ENCODE results near the gene SLC37A1. TPM values are rescaled to one million over a fixed set of nuclear protein-coding genes. Genes with fewer than 3 reads are reported as not detected.

Gene SLC37A1
- total RNA-seq, 2 donors from 2014 or later, result 6.6 to 9.6 TPM

DNA sequence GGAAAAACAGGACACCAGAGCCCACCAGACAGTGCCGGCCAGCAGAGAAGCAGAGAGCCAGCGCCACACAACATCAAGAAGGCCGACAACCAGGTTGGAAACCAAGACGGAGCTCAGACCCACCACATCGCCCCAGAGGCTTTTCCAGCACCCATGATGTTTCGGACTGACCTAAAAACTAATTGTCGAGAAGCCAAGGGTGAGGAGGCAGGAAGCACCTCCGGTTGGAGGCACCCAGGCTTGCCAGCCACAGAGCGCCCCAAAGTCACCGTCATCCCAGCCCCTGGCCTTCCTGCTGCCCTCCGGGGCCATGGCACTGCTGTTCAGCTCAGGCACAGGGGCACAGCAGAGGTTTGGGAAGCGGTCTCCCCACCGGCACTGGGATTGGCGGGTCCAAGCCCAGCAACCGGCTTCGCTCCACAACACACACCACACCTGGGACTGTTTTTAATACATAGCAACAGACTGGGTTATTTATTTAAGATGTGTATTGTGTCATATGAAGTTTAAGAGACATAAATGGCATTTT lies 67.2 kb downstream of the SLC37A1 start:
- no peak for DNase-seq (ENCODE audit: low spot score)
- ATAC-seq (ENCODE audit: insufficient number of reproducible peaks, low FRiP score, low read depth), result no peak
- Histone ChIP-seq H3K27me3 (replicated peaks; ENCODE audit: insufficient read depth) (no peaks in the 10 kb centered on the region), H3K4me1 (ENCODE audit: control insufficient read depth in 1 of 2, low read depth in 2 of 2) (no peaks in the 10 kb centered on the region), H3K36me3 (no peaks in the 10 kb centered on the region), H3K4me3 (no peak overlapping the region), H3K9me3 (no peaks in the 10 kb centered on the region), H3K27ac (no peak overlapping the region)
- TF ChIP-seq, protein P1, sequence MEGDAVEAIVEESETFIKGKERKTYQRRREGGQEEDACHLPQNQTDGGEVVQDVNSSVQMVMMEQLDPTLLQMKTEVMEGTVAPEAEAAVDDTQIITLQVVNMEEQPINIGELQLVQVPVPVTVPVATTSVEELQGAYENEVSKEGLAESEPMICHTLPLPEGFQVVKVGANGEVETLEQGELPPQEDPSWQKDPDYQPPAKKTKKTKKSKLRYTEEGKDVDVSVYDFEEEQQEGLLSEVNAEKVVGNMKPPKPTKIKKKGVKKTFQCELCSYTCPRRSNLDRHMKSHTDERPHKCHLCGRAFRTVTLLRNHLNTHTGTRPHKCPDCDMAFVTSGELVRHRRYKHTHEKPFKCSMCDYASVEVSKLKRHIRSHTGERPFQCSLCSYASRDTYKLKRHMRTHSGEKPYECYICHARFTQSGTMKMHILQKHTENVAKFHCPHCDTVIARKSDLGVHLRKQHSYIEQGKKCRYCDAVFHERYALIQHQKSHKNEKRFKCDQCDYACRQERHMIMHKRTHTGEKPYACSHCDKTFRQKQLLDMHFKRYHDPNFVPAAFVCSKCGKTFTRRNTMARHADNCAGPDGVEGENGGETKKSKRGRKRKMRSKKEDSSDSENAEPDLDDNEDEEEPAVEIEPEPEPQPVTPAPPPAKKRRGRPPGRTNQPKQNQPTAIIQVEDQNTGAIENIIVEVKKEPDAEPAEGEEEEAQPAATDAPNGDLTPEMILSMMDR (IDR thresholded peaks at IDR 0.05), result no peak

DNA sequence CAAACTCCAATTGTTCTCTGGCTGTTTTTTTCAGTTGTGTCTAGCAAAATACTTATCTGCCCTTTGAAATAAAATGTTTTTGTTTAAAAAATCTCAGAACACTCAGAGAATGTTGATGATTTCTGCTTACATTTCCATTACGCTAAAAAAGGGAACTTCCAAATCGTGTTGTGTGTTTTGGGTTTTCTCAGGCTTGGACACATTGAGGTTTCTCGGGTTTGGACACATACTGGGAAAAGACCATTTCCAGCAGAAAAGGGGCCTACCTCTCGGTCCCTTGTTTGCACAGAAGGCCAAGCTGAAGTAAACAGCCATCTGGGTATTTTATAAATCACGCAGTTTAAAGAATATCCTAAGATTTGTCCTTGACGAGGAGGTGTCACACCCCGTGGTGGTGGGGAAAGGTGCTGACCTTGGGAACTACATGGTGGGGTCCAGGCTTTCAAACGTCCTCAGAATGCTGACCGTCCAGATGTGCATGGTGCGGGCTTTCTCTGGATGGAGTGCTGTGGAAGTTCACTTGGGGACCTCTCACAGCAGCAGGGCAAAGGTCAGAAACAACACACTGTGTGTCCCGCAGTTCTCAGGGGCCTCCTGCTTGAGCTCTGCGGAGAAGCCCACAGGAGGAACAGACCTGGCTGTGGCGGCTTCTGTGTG lies 67.8 kb downstream of the SLC37A1 start:
- Histone ChIP-seq H3K36me3 (no peaks in the 10 kb centered on the region), H3K27me3 (replicated peaks; ENCODE audit: insufficient read depth) (no peaks in the 10 kb centered on the region), H3K4me1 (ENCODE audit: control insufficient read depth in 1 of 2, low read depth in 2 of 2) (no peaks in the 10 kb centered on the region), H3K4me3 (no peak overlapping the region), H3K27ac (no peak overlapping the region), H3K9me3 (no peaks in the 10 kb centered on the region)
- no peak for DNase-seq (ENCODE audit: low spot score)
- TF ChIP-seq, protein P1 (IDR thresholded peaks at IDR 0.05), result no peak
- ATAC-seq (ENCODE audit: insufficient number of reproducible peaks, low FRiP score, low read depth), result no peak

DNA sequence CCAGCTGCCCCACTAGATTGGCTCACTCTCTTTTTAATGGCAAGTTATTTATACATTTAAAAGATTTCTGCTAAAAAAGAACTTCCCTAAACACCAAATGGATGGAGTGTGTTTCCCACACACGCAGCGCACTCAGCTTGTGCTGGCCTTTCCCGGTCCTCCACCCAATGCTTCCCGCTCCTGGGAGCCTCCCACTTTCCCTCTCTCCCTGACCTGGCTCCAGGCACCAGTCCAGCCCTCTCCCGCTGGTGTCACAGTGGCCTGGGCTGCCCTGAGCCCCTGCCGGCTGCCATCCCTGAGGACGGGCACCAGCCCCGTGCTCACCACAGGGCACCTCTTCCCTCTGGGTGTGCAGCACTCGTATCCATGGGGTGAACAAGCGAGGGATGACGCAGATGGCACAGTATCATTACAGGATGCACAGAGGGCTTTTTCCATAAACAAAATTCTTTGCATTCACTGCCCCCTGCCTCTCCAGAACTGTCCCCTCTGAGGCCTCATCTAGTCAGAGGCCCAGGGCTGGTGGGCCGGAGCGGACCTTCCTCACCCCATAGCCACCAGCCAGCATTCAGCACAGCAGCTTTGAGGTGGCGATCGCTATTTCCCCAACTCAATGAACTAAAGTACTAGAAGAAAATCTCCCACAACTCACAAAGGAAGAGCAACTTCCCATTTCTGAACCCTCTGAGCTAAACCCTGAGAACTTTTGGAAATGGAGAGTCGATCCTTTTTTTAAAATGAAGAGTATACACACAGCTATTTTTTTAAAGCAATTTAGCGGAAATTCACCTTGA lies 68.5 kb downstream of the SLC37A1 start:
- ATAC-seq (ENCODE audit: insufficient number of reproducible peaks, low FRiP score, low read depth) (no peak), DNase-seq (ENCODE audit: low spot score) (no peak)
- Histone ChIP-seq H3K27me3 (replicated peaks; ENCODE audit: insufficient read depth) (no peaks in the 10 kb centered on the region), H3K27ac (no peak overlapping the region), H3K4me1 (ENCODE audit: control insufficient read depth in 1 of 2, low read depth in 2 of 2) (no peaks in the 10 kb centered on the region), H3K4me3 (no peak overlapping the region), H3K9me3 (no peaks in the 10 kb centered on the region), H3K36me3 (no peaks in the 10 kb centered on the region)
- TF ChIP-seq, protein P1 (IDR thresholded peaks at IDR 0.05), result no peak

DNA sequence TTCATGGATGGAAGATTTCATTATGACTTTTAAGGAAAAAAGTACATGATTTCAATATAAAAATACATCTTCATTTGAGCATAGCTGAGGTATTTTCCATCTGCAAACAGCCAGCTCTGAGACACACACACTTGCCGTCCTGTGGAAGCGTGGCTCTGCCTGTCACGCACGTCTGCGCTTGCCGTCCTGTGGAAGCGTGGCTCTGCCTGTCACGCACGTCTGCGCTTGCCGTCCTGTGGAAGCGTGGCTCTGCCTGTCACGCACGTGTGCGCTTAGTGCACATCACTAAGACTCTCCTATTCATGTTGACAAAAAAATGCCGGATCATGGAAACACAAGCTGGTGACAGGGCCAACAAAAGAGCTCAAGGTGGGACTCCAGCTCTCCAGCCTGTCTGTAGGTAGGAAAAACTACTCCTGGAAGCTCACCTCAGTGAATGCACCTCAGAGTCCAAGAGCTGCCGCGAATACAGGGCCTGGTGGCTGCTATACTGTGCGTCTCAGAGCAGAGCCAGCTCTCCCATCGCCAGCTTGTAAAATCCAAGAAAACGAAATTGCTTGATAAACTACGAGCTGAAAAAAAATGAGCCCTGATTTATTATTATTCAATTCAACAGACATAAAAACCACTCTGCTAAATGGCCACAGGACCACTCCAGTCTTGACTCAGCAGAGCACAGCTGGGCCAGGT lies 69.3 kb downstream of the SLC37A1 start:
- TF ChIP-seq, protein P1 (IDR thresholded peaks at IDR 0.05), result no peak
- Histone ChIP-seq H3K4me3 (no peak overlapping the region), H3K27ac (no peak overlapping the region), H3K27me3 (replicated peaks; ENCODE audit: insufficient read depth) (no peaks in the 10 kb centered on the region), H3K36me3 (no peaks in the 10 kb centered on the region), H3K4me1 (ENCODE audit: control insufficient read depth in 1 of 2, low read depth in 2 of 2) (no peaks in the 10 kb centered on the region), H3K9me3 (no peaks in the 10 kb centered on the region)
- DNase-seq (ENCODE audit: low spot score) (no peak), ATAC-seq (ENCODE audit: insufficient number of reproducible peaks, low FRiP score, low read depth) (no peak)

Data from thoracic aorta (tissue), 2 donors.